ENCODE data around the gene ZNF865.

- TF ChIP-seq PRRX2 (CRISPR knock-in tag; IDR thresholded peaks at IDR 0.05) (no peak), CTCF (IDR thresholded peaks at IDR 0.05) (no peak), ZNF121 (CRISPR knock-in tag; IDR thresholded peaks at IDR 0.05) (no peak)
- TF ChIP-seq, protein P1, sequence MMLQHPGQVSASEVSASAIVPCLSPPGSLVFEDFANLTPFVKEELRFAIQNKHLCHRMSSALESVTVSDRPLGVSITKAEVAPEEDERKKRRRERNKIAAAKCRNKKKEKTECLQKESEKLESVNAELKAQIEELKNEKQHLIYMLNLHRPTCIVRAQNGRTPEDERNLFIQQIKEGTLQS (CRISPR knock-in tag; conservative IDR thresholded peaks at IDR 0.05), result no peak
These were observed 4.8 kb upstream of the ZNF865 start for GRCh38 chr19:55600662-55601028.
